Mucosa of stomach (tissue), 1 donor: ENCODE results near the gene PROK1.

ENCODE experiments used
- H3K27me3 ChIP-seq: one replicate; pipeline ENCODE4 v1.7.0; 2013; ENCODE audit warnings: mild to moderate bottlenecking, low read length; ENCODE audit not compliant: control insufficient read depth, insufficient read depth
- H3K36me3 ChIP-seq: one replicate; pipeline ENCODE4 v1.7.0; 2013; ENCODE audit warnings: low read length; ENCODE audit not compliant: control insufficient read depth, insufficient read depth
- H3K4me1 ChIP-seq: one replicate; pipeline ENCODE4 v1.7.0; 2013; ENCODE audit warnings: mild to moderate bottlenecking, low read length; ENCODE audit not compliant: control insufficient read depth, insufficient read depth
- H3K4me3 ChIP-seq: one replicate; pipeline ENCODE4 v1.7.0; 2013; ENCODE audit warnings: low read length
- H3K9ac ChIP-seq: one replicate; pipeline ENCODE4 v1.7.0; 2013; ENCODE audit warnings: mild to moderate bottlenecking, low read length, moderate library complexity
- H3K9me3 ChIP-seq: one replicate; pipeline ENCODE4 v1.7.0; 2013; ENCODE audit warnings: mild to moderate bottlenecking, low read length, moderate library complexity; ENCODE audit not compliant: control insufficient read depth
- donor health status: Pancreatic carcinoma.

The PROK1 gene

GRCh38 chr1:110457206-110457605 lies 6.3 kb downstream of the PROK1 start:
- no peak overlapping the region for H3K4me3 ChIP-seq
- no peaks in the 10 kb centered on the region for H3K9me3 ChIP-seq
- no peak overlapping the region for H3K9ac ChIP-seq
- no peaks in the 10 kb centered on the region for H3K4me1 ChIP-seq
- H3K27me3 ChIP-seq: peaks cover 17% of the 10 kb centered on the region
- no peaks in the 10 kb centered on the region for H3K36me3 ChIP-seq

GRCh38 chr1:110460253-110461220 lies 9.6 kb downstream of the PROK1 start:
- Histone ChIP-seq H3K9ac (no peak overlapping the region), H3K4me3 (no peak overlapping the region), H3K4me1 (peaks cover 26% of the 10 kb centered on the region), H3K27me3 (peaks cover 11% of the 10 kb centered on the region), H3K36me3 (no peaks in the 10 kb centered on the region), H3K9me3 (no peaks in the 10 kb centered on the region)

DNA sequence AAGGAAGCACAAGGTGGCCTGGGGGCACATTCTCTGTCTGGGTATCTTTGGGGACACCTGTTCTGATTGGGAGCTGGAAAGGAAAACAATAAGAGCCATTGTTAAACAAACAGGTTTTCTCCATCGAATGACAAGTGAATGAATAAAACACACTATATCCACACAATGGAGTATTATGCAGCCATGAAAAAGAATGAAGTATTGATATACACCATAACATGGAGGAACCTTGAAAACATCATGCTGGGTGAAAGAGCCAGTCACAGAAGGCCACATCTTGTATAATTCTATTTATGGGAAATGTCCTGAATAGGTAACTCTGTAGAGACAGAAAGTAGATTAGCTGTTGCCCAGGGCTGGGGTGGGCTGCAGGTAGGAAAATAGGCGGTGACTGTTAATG lies 11.1 kb downstream of the PROK1 start:
- H3K9me3 ChIP-seq: no peaks in the 10 kb centered on the region
- H3K9ac ChIP-seq: no peak overlapping the region
- H3K27me3 ChIP-seq: peaks cover 18% of the 10 kb centered on the region
- no peaks in the 10 kb centered on the region for H3K36me3 ChIP-seq
- H3K4me3 ChIP-seq: no peak overlapping the region
- peaks cover 40% of the 10 kb centered on the region for H3K4me1 ChIP-seq

DNA sequence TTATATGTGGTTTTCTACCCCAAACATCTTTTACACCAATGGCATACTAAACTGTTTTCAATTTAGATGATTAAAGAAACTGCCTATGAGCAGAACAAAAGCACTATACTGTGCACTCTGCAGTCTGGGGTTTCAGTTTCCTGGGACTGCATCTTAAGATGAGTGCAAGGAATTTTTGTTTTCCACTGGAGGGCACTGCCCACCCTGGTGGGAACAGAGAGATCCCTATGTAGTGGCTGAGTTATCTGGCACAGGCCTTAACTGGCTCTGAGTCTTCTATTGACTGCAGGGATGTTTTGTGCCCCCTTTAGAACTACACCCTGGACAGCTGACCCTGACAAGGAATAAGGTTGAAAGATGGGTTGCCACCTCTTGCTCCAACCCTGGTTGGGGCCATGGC lies 12.0 kb downstream of the PROK1 start:
- H3K36me3 ChIP-seq: no peaks in the 10 kb centered on the region
- peaks cover 18% of the 10 kb centered on the region for H3K27me3 ChIP-seq
- no peak overlapping the region for H3K4me3 ChIP-seq
- H3K9me3 ChIP-seq: no peaks in the 10 kb centered on the region
- H3K4me1 ChIP-seq: peaks cover 41% of the 10 kb centered on the region
- H3K9ac ChIP-seq: no peak overlapping the region

- Histone ChIP-seq H3K27me3 (peaks cover 18% of the 10 kb centered on the region), H3K4me3 (no peak overlapping the region), H3K9me3 (no peaks in the 10 kb centered on the region), H3K4me1 (peaks cover 41% of the 10 kb centered on the region), H3K9ac (no peak overlapping the region), H3K36me3 (no peaks in the 10 kb centered on the region)
Observed at GRCh38 chr1:110463725-110464124, 12.8 kb downstream of the PROK1 start.

GRCh38 chr1:110464340-110464739 lies 13.4 kb downstream of the PROK1 start:
- H3K27me3 ChIP-seq: peaks cover 18% of the 10 kb centered on the region
- H3K9ac ChIP-seq: no peak overlapping the region
- H3K36me3 ChIP-seq: no peaks in the 10 kb centered on the region
- no peaks in the 10 kb centered on the region for H3K9me3 ChIP-seq
- H3K4me1 ChIP-seq: peaks cover 41% of the 10 kb centered on the region
- no peak overlapping the region for H3K4me3 ChIP-seq

GRCh38 chr1:110465038-110465813 lies 14.3 kb downstream of the PROK1 start:
- H3K4me1 ChIP-seq: peaks cover 41% of the 10 kb centered on the region
- no peak overlapping the region for H3K4me3 ChIP-seq
- no peaks in the 10 kb centered on the region for H3K9me3 ChIP-seq
- H3K9ac ChIP-seq: no peak overlapping the region
- H3K27me3 ChIP-seq: peaks cover 18% of the 10 kb centered on the region
- no peaks in the 10 kb centered on the region for H3K36me3 ChIP-seq

DNA sequence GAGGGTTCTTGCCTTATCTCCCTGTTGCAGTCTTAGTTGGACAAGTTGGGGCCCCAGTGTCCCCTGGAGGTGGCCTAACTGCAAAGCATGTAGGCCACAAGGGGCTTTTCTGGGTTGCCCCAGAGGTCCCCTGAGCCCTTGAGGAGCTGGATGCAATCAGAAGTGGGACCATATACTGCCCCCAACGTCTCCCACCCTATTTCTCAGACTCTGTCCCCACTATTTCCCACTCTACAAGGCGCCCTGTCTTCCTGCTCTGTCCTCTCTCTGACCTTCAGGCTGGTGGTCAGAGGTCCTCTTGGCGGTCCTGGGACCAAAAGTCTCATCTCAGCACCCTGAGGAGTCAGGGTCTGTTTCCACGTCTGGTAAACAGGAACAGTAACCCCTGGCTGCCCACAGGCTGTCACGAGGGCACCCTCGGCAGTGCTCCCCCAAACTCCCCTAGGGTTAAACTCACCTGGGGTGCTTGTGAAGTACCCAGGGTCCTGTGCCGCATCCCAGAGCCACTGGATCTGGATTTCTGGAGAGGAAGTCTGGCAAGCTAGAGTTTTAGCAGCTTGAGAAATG lies 14.9 kb downstream of the PROK1 start:
- Histone ChIP-seq H3K27me3 (peaks cover 18% of the 10 kb centered on the region), H3K36me3 (no peaks in the 10 kb centered on the region), H3K9ac (no peak overlapping the region), H3K4me1 (peaks cover 41% of the 10 kb centered on the region), H3K4me3 (no peak overlapping the region), H3K9me3 (no peaks in the 10 kb centered on the region)

- Histone ChIP-seq H3K9me3 (no peaks in the 10 kb centered on the region), H3K36me3 (no peaks in the 10 kb centered on the region), H3K9ac (no peak overlapping the region), H3K4me3 (no peak overlapping the region), H3K4me1 (peaks cover 41% of the 10 kb centered on the region), H3K27me3 (peaks cover 18% of the 10 kb centered on the region)
Observed at GRCh38 chr1:110466646-110467280, 15.8 kb downstream of the PROK1 start.

- no peaks in the 10 kb centered on the region for H3K36me3 ChIP-seq
- H3K4me3 ChIP-seq: no peak overlapping the region
- H3K9me3 ChIP-seq: no peaks in the 10 kb centered on the region
- peaks cover 18% of the 10 kb centered on the region for H3K4me1 ChIP-seq
- no peak overlapping the region for H3K9ac ChIP-seq
- peaks cover 2% of the 10 kb centered on the region for H3K27me3 ChIP-seq
Observed at GRCh38 chr1:110471131-110471530, 20.2 kb downstream of the PROK1 start.

DNA sequence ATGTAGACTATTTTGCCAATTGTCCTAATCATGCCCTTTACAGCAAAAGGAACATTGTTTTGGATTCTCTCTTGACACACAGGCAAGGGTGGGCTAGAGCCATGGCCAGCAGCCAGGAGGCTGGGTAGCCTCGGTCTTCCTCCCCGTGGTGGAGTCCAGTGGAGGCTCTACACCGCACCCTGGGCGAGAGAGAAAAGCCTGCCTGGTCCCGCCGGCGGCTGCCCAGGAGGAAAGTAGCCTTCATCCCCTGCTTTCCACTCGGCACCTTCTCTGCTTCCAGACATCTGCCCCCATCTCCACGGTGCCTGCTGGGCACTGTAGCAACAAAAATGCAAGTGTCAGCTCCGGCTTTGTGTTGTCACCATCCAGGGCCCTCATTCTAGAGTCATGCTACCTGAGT lies 21.6 kb downstream of the PROK1 start:
- Histone ChIP-seq H3K4me1 (peaks cover 23% of the 10 kb centered on the region), H3K4me3 (no peak overlapping the region), H3K36me3 (no peaks in the 10 kb centered on the region)

More for the DNA sequence above, 21.6 kb downstream of the PROK1 start:
- Histone ChIP-seq H3K9ac (no peak overlapping the region), H3K9me3 (no peaks in the 10 kb centered on the region), H3K27me3 (no peaks in the 10 kb centered on the region)
